Inflammatory macrophage treated with lipopolysaccharide for 1 hour (primary cell): ENCODE data around the gene ITPKC.

Experiments
- DNase-seq, 2 donors: peaks; one replicate each; pipeline ENCODE4 v3.0.0-alpha.2; 2020 to 2022

Gene ITPKC

GRCh38 chr19:40690693-40691420 is 26.1 kb upstream of the ITPKC start:
- DNase-seq, result peak; percentile 87 to 91

GRCh38 chr19:40691421-40692211 is 25.3 kb upstream of the ITPKC start:
- no peak for DNase-seq

GRCh38 chr19:40692212-40692551 is 24.7 kb upstream of the ITPKC start:
- DNase-seq, result no peak

GRCh38 chr19:40693150-40693788 is 23.6 kb upstream of the ITPKC start:
- no peak for DNase-seq

- no peak for DNase-seq
Measured at GRCh38 chr19:40693896-40694295, 23.0 kb upstream of the ITPKC start.

GRCh38 chr19:40695881-40696280 is 21.0 kb upstream of the ITPKC start:
- no peak for DNase-seq

GRCh38 chr19:40697007-40697406 is 19.9 kb upstream of the ITPKC start:
- no peak for DNase-seq

GRCh38 chr19:40700083-40700482 is 16.8 kb upstream of the ITPKC start:
- DNase-seq, result no peak

GRCh38 chr19:40701758-40702157 is 15.2 kb upstream of the ITPKC start:
- no peak for DNase-seq

GRCh38 chr19:40702337-40703012 is 14.4 kb upstream of the ITPKC start:
- DNase-seq, result no peak

GRCh38 chr19:40703029-40703755 is 13.7 kb upstream of the ITPKC start:
- DNase-seq, result no peak

GRCh38 chr19:40704491-40705361 is 12.2 kb upstream of the ITPKC start:
- no peak for DNase-seq

GRCh38 chr19:40705362-40705651 is 11.6 kb upstream of the ITPKC start:
- DNase-seq, result no peak

- no peak for DNase-seq
Measured at GRCh38 chr19:40705950-40706619, 10.8 kb upstream of the ITPKC start.

- DNase-seq, result no peak
Measured at GRCh38 chr19:40707615-40708014, 9.3 kb upstream of the ITPKC start.

GRCh38 chr19:40709817-40710216 is 7.1 kb upstream of the ITPKC start:
- no peak for DNase-seq

GRCh38 chr19:40713939-40714338 is 3.0 kb upstream of the ITPKC start:
- no peak for DNase-seq

GRCh38 chr19:40714441-40715299 is 2.2 kb upstream of the ITPKC start:
- peak; percentile 75 to 92 for DNase-seq

GRCh38 chr19:40716031-40716481 is 856 bp upstream of the ITPKC start:
- no peak for DNase-seq

- DNase-seq, result no peak
Measured at GRCh38 chr19:40717325-40717879, 490 bp downstream of the ITPKC start.
